HepG2 (cell line): ENCODE results near the gene CXXC5. TPM values are rescaled to one million over a fixed set of nuclear protein-coding genes. Genes with fewer than 3 reads are reported as not detected.

Experiments used
- GATA4 ChIP-seq: sonication (generic); IDR thresholded peaks from 2 replicates; pipeline ENCODE4 v1.6.1; 2016; ENCODE audit warnings: antibody characterized with exemption, low read depth, borderline replicate concordance
- KDM2A ChIP-seq: sonication (generic); formaldehyde crosslinking; IDR thresholded peaks from 2 replicates; pipeline ENCODE4 v1.4.0; 2020; ENCODE audit warnings: low read depth, missing genetic modification reagents, borderline replicate concordance
- KLF16 ChIP-seq, 2 experiments: sonication (generic) in 1 of 2; formaldehyde crosslinking in 1 of 2; IDR thresholded peaks; 2 replicates each; pipeline versions ENCODE4 v1.6.1 to v1.8.0; 2016 to 2023; ENCODE audit warnings: missing genetic modification reagents in 2 of 2, missing compliant biosample characterization in 1 of 2
- MBD4 ChIP-seq: IDR thresholded peaks from 2 replicates; pipeline ENCODE4 v1.6.1; 2012; ENCODE audit warnings: low read length, inconsistent platforms, borderline replicate concordance
- MZF1 ChIP-seq: sonication (generic); formaldehyde crosslinking; IDR thresholded peaks from 2 replicates; pipeline ENCODE4 v1.8.1; 2023; ENCODE audit warnings: mild to moderate bottlenecking, missing genetic modification reagents, borderline replicate concordance
- NR2F2 ChIP-seq: IDR thresholded peaks from 2 replicates; pipeline ENCODE4 v1.6.1; 2012; ENCODE audit warnings: low read depth, inconsistent platforms, borderline replicate concordance
- PCBP1 ChIP-seq: fragments of 200-400 bp; formaldehyde crosslinking; IDR thresholded peaks from 2 replicates; pipeline ENCODE4 v1.6.1; 2017; ENCODE audit warnings: mild to moderate bottlenecking, low read depth, low read length, borderline replicate concordance
- POLR2G ChIP-seq: fragments of 200-400 bp; formaldehyde crosslinking; IDR thresholded peaks from 2 replicates; pipeline ENCODE4 v1.6.1; 2018; ENCODE audit warnings: mild to moderate bottlenecking, low read depth, low read length, moderate library complexity
- SAP130 ChIP-seq: IDR thresholded peaks from 2 replicates; pipeline ENCODE4 v1.6.1; 2016; ENCODE audit warnings: low read depth
- TCF7 ChIP-seq: sonication (generic); IDR thresholded peaks from 2 replicates; pipeline ENCODE4 v1.6.1; 2016; ENCODE audit warnings: antibody characterized with exemption, low read depth
- TCF7L2 ChIP-seq: IDR thresholded peaks from 2 replicates; pipeline ENCODE4 v1.6.1; 2011; ENCODE audit warnings: mild to moderate bottlenecking, low read depth, low read length, moderate library complexity
- ZBTB42 ChIP-seq: sonication (generic); formaldehyde crosslinking; IDR thresholded peaks from 2 replicates; pipeline ENCODE4 v1.5.0; 2020; ENCODE audit warnings: mild to moderate bottlenecking, missing genetic modification reagents
- ZFP41 ChIP-seq: sonication (generic); formaldehyde crosslinking; IDR thresholded peaks from 2 replicates; pipeline ENCODE4 v1.4.0; 2020; ENCODE audit warnings: mild to moderate bottlenecking, missing genetic modification reagents, borderline replicate concordance
- ZFP90 ChIP-seq: sonication (generic); formaldehyde crosslinking; IDR thresholded peaks from 2 replicates; pipeline ENCODE4 v1.8.0; 2022; ENCODE audit warnings: missing genetic modification reagents, mild to moderate bottlenecking, inconsistent platforms, borderline replicate concordance
- ZFYVE20 ChIP-seq: sonication (generic); formaldehyde crosslinking; IDR thresholded peaks from 2 replicates; pipeline ENCODE4 v1.8.0; 2023; ENCODE audit warnings: low read depth, mild to moderate bottlenecking, moderate library complexity, missing genetic modification reagents, borderline replicate concordance
- ZNF224 ChIP-seq: sonication (generic); formaldehyde crosslinking; IDR thresholded peaks from 2 replicates; pipeline ENCODE4 v1.5.0; 2020; ENCODE audit warnings: mild to moderate bottlenecking, missing genetic modification reagents
- ZNF451 ChIP-seq: sonication (generic); formaldehyde crosslinking; IDR thresholded peaks from 2 replicates; pipeline ENCODE4 v1.5.0; 2020; ENCODE audit warnings: mild to moderate bottlenecking, missing genetic modification reagents
- ZNF619 ChIP-seq: sonication (generic); formaldehyde crosslinking; IDR thresholded peaks from 2 replicates; pipeline ENCODE4 v1.4.0; 2020; ENCODE audit warnings: mild to moderate bottlenecking, missing genetic modification reagents
- ZNF629 ChIP-seq: sonication (generic); formaldehyde crosslinking; conservative IDR thresholded peaks from 2 replicates; pipeline ENCODE4 v1.5.0; 2020; ENCODE audit warnings: missing genetic modification reagents
- ZNF891 ChIP-seq: sonication (generic); formaldehyde crosslinking; IDR thresholded peaks from 2 replicates; pipeline ENCODE4 v1.5.0; 2020; ENCODE audit warnings: mild to moderate bottlenecking, missing genetic modification reagents
- polyA plus RNA-seq, 8 experiments: library from polyadenylated mRNA; depleted of rRNA in 3 of 8; stranded (reverse) in 7 of 8; unstranded in 1 of 8; fragments of >200 nt; fragmentation: Illumina TruSeq in 4 of 8; extraction: Trizol in 4 of 8; gene quantifications; 2 replicates each; pipeline versions ENCODE4 v1.2.1 to v1.2.3, GENCODE V29; 2011 to 2016; ENCODE audit warnings: low read depth in 4 of 8, missing spikeins in 1 of 8, mixed read lengths in 1 of 8; ENCODE audit not compliant: insufficient read depth in 1 of 8
- total RNA-seq, 5 experiments: library from RNA; depleted of rRNA; stranded (reverse); fragments of >200 nt; fragmentation: Illumina TruSeq; extraction: Trizol; gene quantifications; 2 replicates each; pipeline ENCODE4 v1.2.3, GENCODE V29; 2016; ENCODE audit warnings: low read depth in 1 of 5
- TF ChIP-seq, protein P1 (sequence below): sonication (generic); formaldehyde crosslinking; IDR thresholded peaks from 2 replicates; pipeline ENCODE4 v1.4.0; 2020; ENCODE audit warnings: mild to moderate bottlenecking, low read depth, missing genetic modification reagents
- TF ChIP-seq, protein P2 (sequence below): IDR thresholded peaks from 2 replicates; pipeline ENCODE4 v1.6.1; 2016; ENCODE audit warnings: low read depth, control low read depth
- TF ChIP-seq, protein P3 (sequence below): sonication (generic); formaldehyde crosslinking; IDR thresholded peaks from 2 replicates; pipeline ENCODE4 v1.4.0; 2020; ENCODE audit warnings: missing genetic modification reagents, mild to moderate bottlenecking, borderline replicate concordance
- TF ChIP-seq, protein P4 (sequence below): sonication (generic); formaldehyde crosslinking; IDR thresholded peaks from 2 replicates; pipeline ENCODE4 v1.4.0; 2020; ENCODE audit warnings: missing genetic modification reagents
- TF ChIP-seq, protein P5 (sequence below): sonication (generic); formaldehyde crosslinking; IDR thresholded peaks from 2 replicates; pipeline ENCODE4 v1.4.0; 2020; ENCODE audit warnings: mild to moderate bottlenecking, missing genetic modification reagents

CXXC5 gene
- total and polyA plus RNA-seq, 2 of the 13 experiments (the other 11 are each of a cell fraction or from before 2014, with no cell fraction given), result 32.3 to 33.0 TPM

DNA sequence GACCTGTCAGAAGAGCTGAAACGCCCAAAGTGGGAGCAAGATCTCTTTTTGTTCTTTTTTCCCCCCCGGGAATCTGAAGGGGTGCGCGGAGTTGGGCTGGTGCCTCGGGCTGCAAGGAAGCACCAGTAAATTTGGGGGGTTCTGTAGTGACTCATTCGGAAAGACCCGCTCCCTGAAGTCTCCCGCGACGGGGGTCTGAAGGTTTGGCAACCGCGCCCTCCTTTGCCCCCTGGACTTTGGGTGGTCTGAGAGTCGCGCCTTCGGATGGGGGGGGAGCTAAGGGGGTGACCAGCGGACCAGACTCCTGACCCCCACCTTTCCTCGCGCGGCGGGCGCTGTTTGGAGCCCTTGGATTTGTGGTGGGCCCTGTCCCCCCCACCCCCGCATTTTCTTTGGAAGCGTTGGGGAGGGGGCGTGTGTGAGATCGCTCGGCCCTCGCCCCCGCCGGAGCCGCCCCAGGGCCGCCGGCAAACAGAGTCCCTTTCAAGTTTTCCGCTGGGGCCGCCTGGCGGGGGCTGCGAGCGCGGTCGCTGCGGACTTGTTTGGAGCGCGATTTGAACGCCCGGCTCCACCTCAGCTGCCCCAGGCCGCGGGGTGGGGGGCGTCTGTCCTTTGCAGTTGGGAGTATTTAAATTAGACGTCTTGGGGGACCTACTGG lies 2.0 kb downstream of the CXXC5 start (continued):
- TF ChIP-seq, protein P1, sequence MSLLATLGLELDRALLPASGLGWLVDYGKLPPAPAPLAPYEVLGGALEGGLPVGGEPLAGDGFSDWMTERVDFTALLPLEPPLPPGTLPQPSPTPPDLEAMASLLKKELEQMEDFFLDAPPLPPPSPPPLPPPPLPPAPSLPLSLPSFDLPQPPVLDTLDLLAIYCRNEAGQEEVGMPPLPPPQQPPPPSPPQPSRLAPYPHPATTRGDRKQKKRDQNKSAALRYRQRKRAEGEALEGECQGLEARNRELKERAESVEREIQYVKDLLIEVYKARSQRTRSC (CRISPR knock-in tag), result no peak
- no peak for TF ChIP-seq ZFP41 (CRISPR knock-in tag)
- no peak for TF ChIP-seq TCF7L2
- peak; percentile 51; the same call in 1 of the 2 replicates for TF ChIP-seq ZNF224 (CRISPR knock-in tag)
- TF ChIP-seq, protein P2, sequence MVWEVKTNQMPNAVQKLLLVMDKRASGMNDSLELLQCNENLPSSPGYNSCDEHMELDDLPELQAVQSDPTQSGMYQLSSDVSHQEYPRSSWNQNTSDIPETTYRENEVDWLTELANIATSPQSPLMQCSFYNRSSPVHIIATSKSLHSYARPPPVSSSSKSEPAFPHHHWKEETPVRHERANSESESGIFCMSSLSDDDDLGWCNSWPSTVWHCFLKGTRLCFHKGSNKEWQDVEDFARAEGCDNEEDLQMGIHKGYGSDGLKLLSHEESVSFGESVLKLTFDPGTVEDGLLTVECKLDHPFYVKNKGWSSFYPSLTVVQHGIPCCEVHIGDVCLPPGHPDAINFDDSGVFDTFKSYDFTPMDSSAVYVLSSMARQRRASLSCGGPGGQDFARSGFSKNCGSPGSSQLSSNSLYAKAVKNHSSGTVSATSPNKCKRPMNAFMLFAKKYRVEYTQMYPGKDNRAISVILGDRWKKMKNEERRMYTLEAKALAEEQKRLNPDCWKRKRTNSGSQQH (CRISPR knock-in tag), result no peak
- no peak for TF ChIP-seq GATA4
- peak; percentile 40 for TF ChIP-seq SAP130 (CRISPR knock-in tag)
- no peak for TF ChIP-seq ZNF451 (CRISPR knock-in tag)
- TF ChIP-seq, protein P3, sequence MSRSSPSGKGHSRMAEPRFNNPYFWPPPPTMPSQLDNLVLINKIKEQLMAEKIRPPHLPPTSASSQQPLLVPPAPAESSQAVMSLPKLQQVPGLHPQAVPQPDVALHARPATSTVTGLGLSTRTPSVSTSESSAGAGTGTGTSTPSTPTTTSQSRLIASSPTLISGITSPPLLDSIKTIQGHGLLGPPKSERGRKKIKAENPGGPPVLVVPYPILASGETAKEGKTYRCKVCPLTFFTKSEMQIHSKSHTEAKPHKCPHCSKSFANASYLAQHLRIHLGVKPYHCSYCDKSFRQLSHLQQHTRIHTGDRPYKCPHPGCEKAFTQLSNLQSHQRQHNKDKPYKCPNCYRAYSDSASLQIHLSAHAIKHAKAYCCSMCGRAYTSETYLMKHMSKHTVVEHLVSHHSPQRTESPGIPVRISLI (CRISPR knock-in tag), result no peak
- TF ChIP-seq KDM2A (CRISPR knock-in tag), result peak; percentile 76
- TF ChIP-seq POLR2G, result no peak
- no peak for TF ChIP-seq ZFP90
- no peak for TF ChIP-seq ZFYVE20 (CRISPR knock-in tag)
- TF ChIP-seq KLF16 (CRISPR knock-in tag; IDR thresholded peaks at IDR 0.05), result 0 out of 4 replicates have a peak, but pooled peaks of 1 of the 2 experiments have one; percentile 52
- TF ChIP-seq, protein P4, sequence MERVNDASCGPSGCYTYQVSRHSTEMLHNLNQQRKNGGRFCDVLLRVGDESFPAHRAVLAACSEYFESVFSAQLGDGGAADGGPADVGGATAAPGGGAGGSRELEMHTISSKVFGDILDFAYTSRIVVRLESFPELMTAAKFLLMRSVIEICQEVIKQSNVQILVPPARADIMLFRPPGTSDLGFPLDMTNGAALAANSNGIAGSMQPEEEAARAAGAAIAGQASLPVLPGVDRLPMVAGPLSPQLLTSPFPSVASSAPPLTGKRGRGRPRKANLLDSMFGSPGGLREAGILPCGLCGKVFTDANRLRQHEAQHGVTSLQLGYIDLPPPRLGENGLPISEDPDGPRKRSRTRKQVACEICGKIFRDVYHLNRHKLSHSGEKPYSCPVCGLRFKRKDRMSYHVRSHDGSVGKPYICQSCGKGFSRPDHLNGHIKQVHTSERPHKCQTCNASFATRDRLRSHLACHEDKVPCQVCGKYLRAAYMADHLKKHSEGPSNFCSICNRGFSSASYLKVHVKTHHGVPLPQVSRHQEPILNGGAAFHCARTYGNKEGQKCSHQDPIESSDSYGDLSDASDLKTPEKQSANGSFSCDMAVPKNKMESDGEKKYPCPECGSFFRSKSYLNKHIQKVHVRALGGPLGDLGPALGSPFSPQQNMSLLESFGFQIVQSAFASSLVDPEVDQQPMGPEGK (CRISPR knock-in tag), result peak; percentile 98
- no peak for TF ChIP-seq ZBTB42 (CRISPR knock-in tag)
- TF ChIP-seq, protein P5, sequence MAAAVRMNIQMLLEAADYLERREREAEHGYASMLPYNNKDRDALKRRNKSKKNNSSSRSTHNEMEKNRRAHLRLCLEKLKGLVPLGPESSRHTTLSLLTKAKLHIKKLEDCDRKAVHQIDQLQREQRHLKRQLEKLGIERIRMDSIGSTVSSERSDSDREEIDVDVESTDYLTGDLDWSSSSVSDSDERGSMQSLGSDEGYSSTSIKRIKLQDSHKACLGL (CRISPR knock-in tag), result 0 out of 2 replicates have a peak, but pooled peaks have one; percentile 19
- TF ChIP-seq TCF7, result peak; percentile 88
- TF ChIP-seq PCBP1, result 0 out of 2 replicates have a peak, but pooled peaks have one; percentile 2
- 0 out of 2 replicates have a peak, but pooled peaks have one; percentile 38 for TF ChIP-seq NR2F2
- TF ChIP-seq ZNF891 (CRISPR knock-in tag), result peak; percentile 36; the same call in 1 of the 2 replicates
- no peak for TF ChIP-seq MZF1 (CRISPR knock-in tag)
- no peak for TF ChIP-seq ZNF629 (CRISPR knock-in tag)
- no peak for TF ChIP-seq MBD4
- no peak for TF ChIP-seq ZNF619 (CRISPR knock-in tag)
